Measurements from ENCODE around the gene PRODH2.

DNA sequence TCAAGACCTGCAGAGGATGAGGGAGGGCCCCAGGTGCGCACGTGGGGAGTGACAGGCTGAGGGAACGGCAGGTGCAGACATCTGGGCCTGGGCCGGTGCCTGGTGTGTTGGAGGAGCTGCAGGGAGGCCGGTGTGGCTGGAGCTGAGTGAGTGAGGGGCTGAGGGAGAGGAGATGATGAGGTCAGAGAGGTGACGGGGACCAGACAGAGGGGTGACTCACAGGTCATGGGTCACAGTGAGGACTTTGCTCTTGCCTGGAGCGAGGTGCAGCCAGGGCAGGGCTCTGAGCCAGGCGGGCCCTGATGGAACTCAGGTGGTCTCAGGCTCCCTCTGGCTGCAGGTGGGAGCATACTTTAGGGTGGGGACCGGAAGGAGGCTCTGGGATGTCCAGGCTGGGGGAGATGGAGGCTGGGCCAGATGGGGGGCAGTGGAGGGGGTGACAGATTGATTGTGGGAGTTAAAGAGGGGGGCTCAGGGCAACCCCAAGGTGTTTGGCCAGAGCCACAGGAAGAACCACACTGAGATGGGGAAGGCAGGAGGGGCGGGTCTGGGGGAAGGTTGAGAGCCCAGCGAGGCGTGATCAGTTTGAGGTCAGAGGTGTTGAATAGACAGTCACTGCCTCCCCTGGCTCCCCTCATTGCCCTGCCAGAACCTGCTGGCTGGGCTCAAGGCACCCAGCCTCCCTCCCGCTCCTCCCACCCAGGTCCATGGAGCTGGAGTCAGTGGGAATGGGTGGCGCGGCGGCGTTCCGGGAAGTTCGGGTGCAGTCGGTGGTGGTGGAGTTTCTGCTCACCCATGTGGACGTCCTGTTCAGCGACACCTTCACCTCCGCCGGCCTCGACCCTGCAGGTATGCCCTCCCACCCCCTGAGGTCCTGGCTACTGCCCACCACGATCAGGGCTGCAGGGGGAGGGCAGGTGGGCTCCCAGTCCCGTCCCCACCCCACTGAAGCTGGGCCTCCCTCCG lies 28.9 kb downstream of the PRODH2 start:
- TF ChIP-seq, protein P1, sequence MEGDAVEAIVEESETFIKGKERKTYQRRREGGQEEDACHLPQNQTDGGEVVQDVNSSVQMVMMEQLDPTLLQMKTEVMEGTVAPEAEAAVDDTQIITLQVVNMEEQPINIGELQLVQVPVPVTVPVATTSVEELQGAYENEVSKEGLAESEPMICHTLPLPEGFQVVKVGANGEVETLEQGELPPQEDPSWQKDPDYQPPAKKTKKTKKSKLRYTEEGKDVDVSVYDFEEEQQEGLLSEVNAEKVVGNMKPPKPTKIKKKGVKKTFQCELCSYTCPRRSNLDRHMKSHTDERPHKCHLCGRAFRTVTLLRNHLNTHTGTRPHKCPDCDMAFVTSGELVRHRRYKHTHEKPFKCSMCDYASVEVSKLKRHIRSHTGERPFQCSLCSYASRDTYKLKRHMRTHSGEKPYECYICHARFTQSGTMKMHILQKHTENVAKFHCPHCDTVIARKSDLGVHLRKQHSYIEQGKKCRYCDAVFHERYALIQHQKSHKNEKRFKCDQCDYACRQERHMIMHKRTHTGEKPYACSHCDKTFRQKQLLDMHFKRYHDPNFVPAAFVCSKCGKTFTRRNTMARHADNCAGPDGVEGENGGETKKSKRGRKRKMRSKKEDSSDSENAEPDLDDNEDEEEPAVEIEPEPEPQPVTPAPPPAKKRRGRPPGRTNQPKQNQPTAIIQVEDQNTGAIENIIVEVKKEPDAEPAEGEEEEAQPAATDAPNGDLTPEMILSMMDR (IDR thresholded peaks at IDR 0.05; ENCODE audit: poor library complexity): no peak
- no peak for TF ChIP-seq EZH2phosphoT487 (IDR thresholded peaks at IDR 0.05; ENCODE audit: low read depth, severe bottlenecking, unreplicated experiment)
- no peak for TF ChIP-seq EZH2 (IDR thresholded peaks at IDR 0.05; ENCODE audit: borderline replicate concordance)

Data from hepatocyte (in vitro differentiated cells).